ENCODE measurements around the gene ORC2.
A peak's percentile ranks its signal among the peaks of the same experiment; 100 is the strongest.

The ORC2 gene

DNA sequence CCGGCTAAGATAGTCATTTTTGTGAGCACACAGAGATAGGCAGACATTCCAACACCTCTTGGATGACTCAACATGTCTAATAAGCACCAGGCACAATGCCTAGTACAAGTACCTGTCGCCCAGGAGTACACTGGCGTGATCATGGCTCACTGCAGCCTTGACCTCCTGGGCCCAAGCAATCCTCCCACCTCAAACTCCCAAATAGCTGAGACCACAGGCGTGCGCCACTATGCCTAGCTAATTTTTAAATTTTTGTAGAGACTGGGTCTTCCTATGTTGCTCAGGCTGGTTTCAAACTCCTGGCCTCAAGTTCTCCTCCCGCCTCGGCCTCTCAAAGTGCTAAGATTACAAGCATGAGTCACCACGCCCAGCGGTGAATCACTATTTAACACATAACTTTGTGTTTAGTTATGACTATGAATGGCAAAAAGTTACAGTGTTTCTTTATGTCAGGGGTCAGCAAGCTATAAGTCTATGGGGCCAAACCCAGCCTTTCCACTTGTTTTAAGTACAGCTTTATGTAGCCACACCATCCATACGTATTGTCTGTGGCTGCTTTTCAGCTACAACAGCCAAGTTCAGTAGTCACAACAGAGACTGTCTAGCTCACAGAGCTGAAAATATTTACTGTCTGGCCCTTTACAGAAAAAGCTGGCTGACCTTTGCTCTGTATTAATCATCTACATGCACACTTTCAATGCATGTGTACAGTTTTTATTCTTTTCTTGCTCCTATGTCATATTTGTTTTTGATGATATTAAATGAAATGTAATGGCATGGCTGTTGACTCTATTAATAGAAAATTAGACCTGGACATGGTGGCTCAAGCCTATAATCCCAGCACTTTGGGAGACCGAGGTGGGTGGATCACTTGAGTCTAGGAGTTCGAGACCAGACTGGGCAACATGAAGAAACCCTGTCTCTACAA lies 18.7 kb downstream of the ORC2 start:
- no peak overlapping the region for H3K4me3 ChIP-seq (ENCODE audit: control insufficient read depth in 1 of 7, extremely low read depth in 1 of 7, insufficient read depth in 4 of 7, low read depth in 2 of 7, low read length in 6 of 7)
- ChIA-PET POLR2A (no interaction called here), CTCF (interaction anchor here (1.3 to 1.6 kb wide), 4 partner anchors 9 to 66 kb away, joined by 3 to 4 read pairs (median 4); no protein-coding TSS in a partner anchor)
- WGBS (ENCODE audit: insufficient coverage): 94% methylated on average over 7 of the region's 12 CpGs
- peaks cover 4 to 71% (median 42%) of the 10 kb centered on the region in 4 experiments for H3K36me3 ChIP-seq (ENCODE audit: control insufficient read depth in 4 of 4, insufficient read depth in 4 of 4, low read length in 3 of 4)
- DNase-seq: no peak
- peak overlapping the region in 1 of 2 experiments; percentile 34 for H3K27ac ChIP-seq (ENCODE audit: insufficient read depth in 1 of 2, low read depth in 1 of 2, low read length in 2 of 2, poor library complexity in 1 of 2, severe bottlenecking in 2 of 2)
- no peaks in the 10 kb centered on the region for H3K9me3 ChIP-seq (ENCODE audit: control extremely low read depth in 1 of 5, control insufficient read depth in 4 of 5, insufficient read depth in 2 of 5, low read depth in 1 of 5, low read length in 4 of 5)
- no peaks in the 10 kb centered on the region for H3K4me1 ChIP-seq (ENCODE audit: control extremely low read depth in 1 of 4, control insufficient read depth in 4 of 4, insufficient read depth in 4 of 4, low read length in 3 of 4)
- H3K27me3 ChIP-seq (replicated peaks in 2 of 5; ENCODE audit: control insufficient read depth in 4 of 5, insufficient read depth in 5 of 5, low read length in 4 of 5): no peaks in the 10 kb centered on the region

GRCh38 chr2:200943527-200944105 lies 19.8 kb downstream of the ORC2 start:
- POLR2A ChIA-PET: interaction anchor here (0.7 kb wide), 1 partner anchor 134 kb away, joined by 4 read pairs; no protein-coding TSS in a partner anchor
- no peak overlapping the region for H3K27ac ChIP-seq (ENCODE audit: insufficient read depth in 1 of 2, low read depth in 1 of 2, low read length in 2 of 2, poor library complexity in 1 of 2, severe bottlenecking in 2 of 2)
- no peak overlapping the region for H3K4me3 ChIP-seq (ENCODE audit: control insufficient read depth in 1 of 7, extremely low read depth in 1 of 7, insufficient read depth in 4 of 7, low read depth in 2 of 7, low read length in 6 of 7)
- no peak for DNase-seq
- H3K36me3 ChIP-seq (ENCODE audit: control insufficient read depth in 4 of 4, insufficient read depth in 4 of 4, low read length in 3 of 4): peaks cover 9 to 70% (median 45%) of the 10 kb centered on the region in 4 experiments
- no peaks in the 10 kb centered on the region for H3K27me3 ChIP-seq (replicated peaks in 2 of 5; ENCODE audit: control insufficient read depth in 4 of 5, insufficient read depth in 5 of 5, low read length in 4 of 5)
- no peaks in the 10 kb centered on the region for H3K4me1 ChIP-seq (ENCODE audit: control extremely low read depth in 1 of 4, control insufficient read depth in 4 of 4, insufficient read depth in 4 of 4, low read length in 3 of 4)
- CTCF ChIA-PET: interaction anchor here (1.3 kb wide), 1 partner anchor 14 kb away, joined by 4 read pairs; no protein-coding TSS in a partner anchor
- 89% methylated on average over 1 of the region's 1 CpG for WGBS (ENCODE audit: insufficient coverage)
- H3K9me3 ChIP-seq (ENCODE audit: control extremely low read depth in 1 of 5, control insufficient read depth in 4 of 5, insufficient read depth in 2 of 5, low read depth in 1 of 5, low read length in 4 of 5): no peaks in the 10 kb centered on the region

- WGBS (ENCODE audit: insufficient coverage): 100% methylated on average over 1 of the region's 1 CpG
- H3K4me3 ChIP-seq (ENCODE audit: control insufficient read depth in 1 of 7, extremely low read depth in 1 of 7, insufficient read depth in 4 of 7, low read depth in 2 of 7, low read length in 6 of 7): no peak overlapping the region
- H3K36me3 ChIP-seq (ENCODE audit: control insufficient read depth in 4 of 4, insufficient read depth in 4 of 4, low read length in 3 of 4): peaks cover 21 to 80% (median 53%) of the 10 kb centered on the region in 4 experiments
- DNase-seq: no peak
- H3K4me1 ChIP-seq (ENCODE audit: control extremely low read depth in 1 of 4, control insufficient read depth in 4 of 4, insufficient read depth in 4 of 4, low read length in 3 of 4): no peaks in the 10 kb centered on the region
- no peak overlapping the region for H3K27ac ChIP-seq (ENCODE audit: insufficient read depth in 1 of 2, low read depth in 1 of 2, low read length in 2 of 2, poor library complexity in 1 of 2, severe bottlenecking in 2 of 2)
- CTCF ChIA-PET: interaction anchor here (0.8 to 1.4 kb wide), 3 partner anchors 13 to 18 kb away, joined by 3 to 5 read pairs (median 3); no protein-coding TSS in a partner anchor
- no peaks in the 10 kb centered on the region for H3K9me3 ChIP-seq (ENCODE audit: control extremely low read depth in 1 of 5, control insufficient read depth in 4 of 5, insufficient read depth in 2 of 5, low read depth in 1 of 5, low read length in 4 of 5)
- H3K27me3 ChIP-seq (replicated peaks in 2 of 5; ENCODE audit: control insufficient read depth in 4 of 5, insufficient read depth in 5 of 5, low read length in 4 of 5): no peaks in the 10 kb centered on the region
- POLR2A ChIA-PET: interaction anchor here (1.0 kb wide), 1 partner anchor 8 kb away, joined by 4 read pairs; no protein-coding TSS in a partner anchor
Observed at GRCh38 chr2:200939832-200940231, 23.6 kb downstream of the ORC2 start.

DNA sequence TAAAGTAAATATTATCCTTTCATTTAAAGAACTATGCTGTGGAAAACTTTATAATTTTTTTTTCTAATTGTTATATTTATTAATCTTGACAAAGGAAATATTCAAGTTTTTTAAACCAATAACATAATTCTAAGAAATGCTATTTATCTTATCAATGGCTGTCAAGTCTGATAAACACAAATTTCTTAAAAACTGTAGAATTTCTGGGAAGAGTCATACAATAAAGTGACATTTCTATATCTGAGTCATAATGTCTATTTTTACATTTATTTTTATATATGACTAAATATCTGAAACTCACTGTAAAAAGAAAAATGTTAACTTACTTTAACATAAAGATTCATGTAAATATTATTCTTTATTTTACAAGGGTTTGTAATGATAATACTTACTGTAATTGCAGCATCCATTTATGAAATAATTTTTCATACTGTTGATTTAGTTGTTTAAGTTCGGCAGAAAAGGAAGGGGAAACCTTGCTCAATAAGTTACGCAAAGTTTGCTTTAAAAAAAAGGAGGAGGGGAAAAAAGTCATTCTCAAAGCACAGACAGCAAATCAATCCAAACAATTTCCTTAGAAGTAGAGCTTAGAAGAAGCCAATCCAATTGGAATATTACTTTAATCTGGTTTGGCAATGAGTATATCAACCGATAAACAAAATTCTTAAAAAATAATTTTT lies 32.4 kb downstream of the ORC2 start:
- ChIA-PET CTCF (no interaction called here), POLR2A (no interaction called here)
- Histone ChIP-seq H3K4me1 (ENCODE audit: control extremely low read depth in 1 of 4, control insufficient read depth in 4 of 4, insufficient read depth in 4 of 4, low read length in 3 of 4) (peaks cover 0 to 4% (median 0%) of the 10 kb centered on the region in 4 experiments), H3K36me3 (ENCODE audit: control insufficient read depth in 4 of 4, insufficient read depth in 4 of 4, low read length in 3 of 4) (peaks cover 19 to 74% (median 39%) of the 10 kb centered on the region in 4 experiments), H3K9me3 (ENCODE audit: control extremely low read depth in 1 of 5, control insufficient read depth in 4 of 5, insufficient read depth in 2 of 5, low read depth in 1 of 5, low read length in 4 of 5) (no peaks in the 10 kb centered on the region), H3K27ac (ENCODE audit: insufficient read depth in 1 of 2, low read depth in 1 of 2, low read length in 2 of 2, poor library complexity in 1 of 2, severe bottlenecking in 2 of 2) (no peak overlapping the region), H3K27me3 (replicated peaks in 2 of 5; ENCODE audit: control insufficient read depth in 4 of 5, insufficient read depth in 5 of 5, low read length in 4 of 5) (no peaks in the 10 kb centered on the region), H3K4me3 (ENCODE audit: control insufficient read depth in 1 of 7, extremely low read depth in 1 of 7, insufficient read depth in 4 of 7, low read depth in 2 of 7, low read length in 6 of 7) (no peak overlapping the region)
- no CpG with 5 or more reads among the region's 3 CpGs for WGBS (ENCODE audit: insufficient coverage)
- no peak for DNase-seq

DNA sequence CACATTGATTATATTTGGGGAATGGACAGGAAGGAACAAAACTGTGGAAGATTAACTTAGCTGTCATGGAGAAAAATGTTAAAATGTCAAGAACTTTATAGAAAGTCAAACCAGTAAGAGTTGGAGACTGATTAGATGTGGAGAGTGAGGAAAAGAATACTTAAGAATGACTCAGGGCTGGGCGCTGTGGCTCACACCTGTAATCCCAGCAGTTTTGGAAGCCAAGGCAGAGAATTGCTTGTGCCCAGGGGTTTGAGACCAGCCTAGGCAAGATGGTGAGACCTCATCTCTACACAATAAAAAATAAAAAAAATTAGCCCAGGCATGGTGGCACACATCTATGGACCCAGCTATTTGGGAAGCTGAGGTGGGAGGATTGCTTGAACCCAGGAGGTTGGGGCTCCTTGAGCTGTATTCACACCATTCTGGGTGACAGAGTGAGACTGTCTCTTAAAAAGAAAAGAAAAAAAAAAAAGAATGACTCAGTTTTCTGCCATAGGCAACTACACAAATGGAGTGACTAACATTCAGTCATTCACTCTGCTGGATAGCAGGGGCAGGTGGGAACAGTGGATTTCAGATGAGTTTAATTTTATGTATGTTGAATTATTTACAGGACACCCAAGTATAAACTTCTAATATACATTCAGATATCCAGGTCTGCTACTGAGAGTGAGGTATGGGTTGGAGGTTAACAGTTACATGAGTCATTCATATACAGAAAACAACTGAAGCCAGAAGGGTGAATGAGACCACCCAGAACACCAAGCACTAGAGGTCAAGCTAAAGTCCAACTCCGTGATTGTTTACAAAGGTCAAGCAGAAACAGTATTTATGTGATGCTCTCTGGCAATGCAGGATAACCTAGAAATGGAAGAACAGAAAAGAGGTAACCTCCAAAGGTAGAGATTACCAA lies 33.9 kb downstream of the ORC2 start:
- ChIA-PET CTCF (interaction anchor here (1.0 to 2.2 kb wide), 2 partner anchors 15 to 24 kb away, joined by 3 to 4 read pairs; no protein-coding TSS in a partner anchor), POLR2A (no interaction called here)
- no peak overlapping the region for H3K4me3 ChIP-seq (ENCODE audit: control insufficient read depth in 1 of 7, extremely low read depth in 1 of 7, insufficient read depth in 4 of 7, low read depth in 2 of 7, low read length in 6 of 7)
- no peaks in the 10 kb centered on the region for H3K9me3 ChIP-seq (ENCODE audit: control extremely low read depth in 1 of 5, control insufficient read depth in 4 of 5, insufficient read depth in 2 of 5, low read depth in 1 of 5, low read length in 4 of 5)
- peaks cover 16 to 67% (median 33%) of the 10 kb centered on the region in 4 experiments for H3K36me3 ChIP-seq (ENCODE audit: control insufficient read depth in 4 of 4, insufficient read depth in 4 of 4, low read length in 3 of 4)
- H3K27ac ChIP-seq (ENCODE audit: insufficient read depth in 1 of 2, low read depth in 1 of 2, low read length in 2 of 2, poor library complexity in 1 of 2, severe bottlenecking in 2 of 2): peak overlapping the region in 1 of 2 experiments; percentile 5
- WGBS (ENCODE audit: insufficient coverage): 100% methylated on average over 2 of the region's 2 CpGs
- peaks cover 0 to 4% (median 0%) of the 10 kb centered on the region in 4 experiments for H3K4me1 ChIP-seq (ENCODE audit: control extremely low read depth in 1 of 4, control insufficient read depth in 4 of 4, insufficient read depth in 4 of 4, low read length in 3 of 4)
- no peak for DNase-seq
- no peaks in the 10 kb centered on the region for H3K27me3 ChIP-seq (replicated peaks in 2 of 5; ENCODE audit: control insufficient read depth in 4 of 5, insufficient read depth in 5 of 5, low read length in 4 of 5)

DNA sequence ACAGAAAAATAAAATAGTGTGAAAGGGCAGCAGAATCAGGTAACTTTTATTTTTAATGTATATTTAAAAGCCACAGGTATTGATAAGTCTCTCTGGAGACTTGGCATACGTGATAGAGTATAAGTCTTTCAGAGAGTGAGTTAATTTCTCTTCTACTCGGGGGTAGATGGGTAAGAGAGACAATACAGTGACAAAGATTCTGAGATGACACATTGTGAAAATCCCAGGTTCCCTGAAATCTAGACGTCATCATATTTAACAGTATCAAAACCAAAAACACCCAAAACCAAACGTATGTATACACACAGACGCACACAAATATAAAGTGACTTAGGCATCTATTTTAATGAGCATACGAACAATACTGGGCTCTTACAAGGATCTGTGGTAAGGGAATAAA lies 41.0 kb downstream of the ORC2 start:
- Histone ChIP-seq H3K4me1 (ENCODE audit: control extremely low read depth in 1 of 4, control insufficient read depth in 4 of 4, insufficient read depth in 4 of 4, low read length in 3 of 4) (no peaks in the 10 kb centered on the region), H3K27ac (ENCODE audit: insufficient read depth in 1 of 2, low read depth in 1 of 2, low read length in 2 of 2, poor library complexity in 1 of 2, severe bottlenecking in 2 of 2) (no peak overlapping the region), H3K36me3 (ENCODE audit: control insufficient read depth in 4 of 4, insufficient read depth in 4 of 4, low read length in 3 of 4) (peaks cover 24 to 77% (median 36%) of the 10 kb centered on the region in 4 experiments), H3K27me3 (replicated peaks in 2 of 5; ENCODE audit: control insufficient read depth in 4 of 5, insufficient read depth in 5 of 5, low read length in 4 of 5) (no peaks in the 10 kb centered on the region), H3K9me3 (ENCODE audit: control extremely low read depth in 1 of 5, control insufficient read depth in 4 of 5, insufficient read depth in 2 of 5, low read depth in 1 of 5, low read length in 4 of 5) (no peaks in the 10 kb centered on the region), H3K4me3 (ENCODE audit: control insufficient read depth in 1 of 7, extremely low read depth in 1 of 7, insufficient read depth in 4 of 7, low read depth in 2 of 7, low read length in 6 of 7) (no peak overlapping the region)
- WGBS (ENCODE audit: insufficient coverage): 100% methylated on average over 2 of the region's 6 CpGs
- DNase-seq: no peak
- CTCF ChIA-PET: interaction anchor here (1.1 kb wide), 1 partner anchor 12 kb away, joined by 5 read pairs; no protein-coding TSS in a partner anchor
- POLR2A ChIA-PET: no interaction called here
